GM12801 (cell line): ENCODE data around the gene CABP7.

ENCODE experiments used
- CTCF ChIP-seq: IDR thresholded peaks from one replicate; pipeline ENCODE4 v1.5.1; 2011; ENCODE audit warnings: control low read depth; ENCODE audit not compliant: insufficient read length; ENCODE audit errors: extremely low read depth

CABP7 gene

GRCh38 chr22:29773233-29773632 is 53.4 kb downstream of the CABP7 start:
- TF ChIP-seq CTCF = no peak

GRCh38 chr22:29780220-29780619 is 60.4 kb downstream of the CABP7 start:
- no peak for TF ChIP-seq CTCF

- no peak for TF ChIP-seq CTCF
Measured at GRCh38 chr22:29780748-29781676, 61.2 kb downstream of the CABP7 start.
